Transverse colon (tissue), 4 donors: ENCODE data around the gene AGR3. TPM values are rescaled to one million over a fixed set of nuclear protein-coding genes. Genes with fewer than 3 reads are reported as not detected.

ENCODE experiments used
- DNase-seq: peaks from one replicate; pipeline ENCODE4 v3.0.0-alpha.2; 2019
- H3K27ac ChIP-seq, 4 donors: fragments of 200-600 bp; sonication (generic); 2 replicates each; pipeline ENCODE4 v1.5.1; 2016 to 2018; ENCODE audit warnings: inconsistent platforms in 4 of 4
- H3K27me3 ChIP-seq: fragments of 200-600 bp; sonication (generic); 2 replicates; pipeline ENCODE4 v1.5.1; 2017; ENCODE audit warnings: inconsistent platforms
- H3K36me3 ChIP-seq, 4 donors: fragments of 200-600 bp; sonication (generic); 2 replicates each; pipeline ENCODE4 v1.5.1; 2017 to 2019; ENCODE audit warnings: inconsistent platforms in 4 of 4
- H3K4me1 ChIP-seq, 4 donors: fragments of 200-600 bp; sonication (generic); 2 replicates each; pipeline ENCODE4 v1.5.1; 2017 to 2020; ENCODE audit warnings: inconsistent platforms in 4 of 4
- H3K4me3 ChIP-seq, 4 donors: fragments of 200-600 bp; sonication (generic); 1 replicate in 1 of 4; 2 replicates in 3 of 4; pipeline versions ENCODE4 v1.5.1 to v1.6.1; 2017 to 2019; ENCODE audit warnings: inconsistent platforms in 4 of 4
- H3K9me3 ChIP-seq, 2 donors: fragments of 200-600 bp; sonication (generic); 2 replicates each; pipeline ENCODE4 v1.5.1; 2017 to 2019; ENCODE audit warnings: inconsistent platforms in 2 of 2
- CTCF ChIP-seq, 5 experiments: fragments of 200-600 bp in 3 of 5; fragments of 450-650 bp in 2 of 5; sonication (generic) in 3 of 5; IDR thresholded peaks; 1 replicate in 2 of 5; 2 replicates in 3 of 5; pipeline ENCODE4 v1.5.1; 2016 to 2017; ENCODE audit warnings: antibody characterized with exemption in 5 of 5, inconsistent platforms in 3 of 5, mild to moderate bottlenecking in 2 of 5, moderate library complexity in 1 of 5
- EP300 ChIP-seq: sonication (generic); formaldehyde crosslinking; IDR thresholded peaks from one replicate; pipeline ENCODE4 v1.6.1; 2017; ENCODE audit warnings: antibody characterized with exemption, low read depth
- POLR2A ChIP-seq: fragments of 450-650 bp; IDR thresholded peaks from one replicate; pipeline ENCODE4 v1.6.1; 2016; ENCODE audit warnings: antibody characterized with exemption, mild to moderate bottlenecking, moderate library complexity
- POLR2AphosphoS5 ChIP-seq, 3 donors: sonication (generic); formaldehyde crosslinking; IDR thresholded peaks; one replicate each; pipeline ENCODE4 v1.6.1; 2016; ENCODE audit warnings: antibody characterized with exemption in 3 of 3
- WGBS, 2 donors: methylation state at CpG; one replicate each; pipeline ENCODE4 v1.1.5; 2018; ENCODE audit warnings: low coverage in 1 of 2; 5-methylcytosine and 5-hydroxymethylcytosine counted together
- in situ Hi-C, 4 donors: fragments of 200-750 bp; cut with MboI; loops; one replicate each; pipeline versions ENCODE4 v1.15.0 to v1.15.1; 2017; ENCODE audit warnings: low sequenced_read_pairs in 3 of 4, low pct_ligation_motif_present in 1 of 4, low pct_unique_long_range_greater_than_20kb in 1 of 4
- intact Hi-C: fragments of 100-400 bp; cut with DNase I; formaldehyde crosslinking; loops from one replicate; pipeline ENCODE4 v1.15.1; 2023; ENCODE audit warnings: low total_unique reads
- small RNA-seq, 4 donors: library from RNA; depleted of rRNA; stranded (forward); fragments of <200 nt; gene quantifications; one replicate each; pipeline ENCODE3, GENCODE V24; 2016
- total RNA-seq, 4 donors: library from RNA; depleted of rRNA; stranded (reverse); fragments of >200 nt; gene quantifications; one replicate each; pipeline ENCODE4 v1.1.0, GENCODE V29; 2016

The AGR3 gene
- total RNA-seq, 4 donors from 2014 or later = 65.1 to 216 (median 126) TPM

GRCh38 chr7:16812542-16813231, 69.1 kb downstream of the AGR3 start:
- intact Hi-C loops = no loop called here
- peaks cover 0 to 82% (median 23%) of the 10 kb centered on the region in 4 donors for H3K4me1 ChIP-seq
- no peak for DNase-seq
- no peaks in the 10 kb centered on the region for H3K9me3 ChIP-seq
- TF ChIP-seq POLR2AphosphoS5 (IDR thresholded peaks at IDR 0.05) = no peak
- no peak for TF ChIP-seq EP300
- no peak for TF ChIP-seq CTCF (IDR thresholded peaks at IDR 0.05)
- no peak for TF ChIP-seq POLR2A
- in situ Hi-C loops = no loop called here
- no peaks in the 10 kb centered on the region for H3K36me3 ChIP-seq
- H3K27ac ChIP-seq = peak overlapping the region; percentile 47 to 80 (median 76)
- 61 to 66% methylated on average over 4 of the region's 4 CpGs for WGBS, 2 donors
- no peaks in the 10 kb centered on the region for H3K27me3 ChIP-seq
- no peak overlapping the region for H3K4me3 ChIP-seq

- intact Hi-C loops (no loop called here), in situ Hi-C loops (no loop called here)
- H3K27me3 ChIP-seq = no peaks in the 10 kb centered on the region
- 26 to 38% methylated on average over 2 of the region's 2 CpGs for WGBS, 2 donors
- TF ChIP-seq POLR2A (no peak), CTCF (IDR thresholded peaks at IDR 0.05) (no peak), POLR2AphosphoS5 (IDR thresholded peaks at IDR 0.05) (peak in 1 of 3 donors; percentile 14), EP300 (no peak)
- no peak for DNase-seq
- peaks cover 0 to 71% (median 17%) of the 10 kb centered on the region in 4 donors for H3K4me1 ChIP-seq
- H3K36me3 ChIP-seq = no peaks in the 10 kb centered on the region
- no peaks in the 10 kb centered on the region for H3K9me3 ChIP-seq
- H3K4me3 ChIP-seq = no peak overlapping the region
- peak overlapping the region; percentile 47 to 80 (median 76) for H3K27ac ChIP-seq
Measured at GRCh38 chr7:16811551-16811950, 70.2 kb downstream of the AGR3 start.

- TF ChIP-seq POLR2AphosphoS5 (IDR thresholded peaks at IDR 0.05) = no peak
- no peak for TF ChIP-seq EP300
- TF ChIP-seq POLR2A = no peak
- no peak for TF ChIP-seq CTCF (IDR thresholded peaks at IDR 0.05)
Measured at GRCh38 chr7:16810573-16810972, 71.2 kb downstream of the AGR3 start.

GRCh38 chr7:16810112-16810511, 71.7 kb downstream of the AGR3 start:
- TF ChIP-seq EP300 (no peak), POLR2AphosphoS5 (IDR thresholded peaks at IDR 0.05) (no peak), CTCF (IDR thresholded peaks at IDR 0.05) (no peak), POLR2A (no peak)
- intact Hi-C loops = no loop called here
- in situ Hi-C loops = no loop called here

More at GRCh38 chr7:16810573-16810972, 71.2 kb downstream of the AGR3 start:
- H3K27ac ChIP-seq = peak overlapping the region; percentile 47 to 80 (median 76)
- in situ Hi-C loops = no loop called here
- no peak overlapping the region for H3K4me3 ChIP-seq
- no peaks in the 10 kb centered on the region for H3K27me3 ChIP-seq
- no peaks in the 10 kb centered on the region for H3K9me3 ChIP-seq
- intact Hi-C loops = no loop called here
- H3K36me3 ChIP-seq = no peaks in the 10 kb centered on the region
- no peak for DNase-seq
- H3K4me1 ChIP-seq = peaks cover 0 to 69% (median 17%) of the 10 kb centered on the region in 4 donors
- WGBS, 2 donors = 48 to 50% methylated on average over 5 of the region's 5 CpGs

More at GRCh38 chr7:16810112-16810511, 71.7 kb downstream of the AGR3 start:
- Histone ChIP-seq H3K27me3 (no peaks in the 10 kb centered on the region), H3K4me3 (no peak overlapping the region), H3K4me1 (peaks cover 0 to 68% (median 18%) of the 10 kb centered on the region in 4 donors), H3K27ac (peak overlapping the region; percentile 47 to 80 (median 76)), H3K36me3 (no peaks in the 10 kb centered on the region), H3K9me3 (no peaks in the 10 kb centered on the region)
- 28 to 33% methylated on average over 2 of the region's 2 CpGs for WGBS, 2 donors
- no peak for DNase-seq

Small RNAs within 50 kb of the gene (small RNA-seq; reads per million reads assigned to genes)
- gene AC098592.2 = 0 reads per million in 4 donors

Other genes with a start within 250 kb of the AGR3 start
- 10 to 100 TPM in 2 of 4 donors, 1 to 10 TPM in 1, under 1 TPM in 1; 0.75 to 22.5 (median 12.0) TPM for gene ANKMY2, start 236.2 kb downstream of the AGR3 start, total RNA-seq
- 100 to 1,000 TPM in 1 of 4 donors, 10 to 100 TPM in 3; 16.1 to 135 (median 70.9) TPM for gene BZW2, start 235.8 kb downstream of the AGR3 start, total RNA-seq
- gene TSPAN13, start 128.2 kb downstream of the AGR3 start, total RNA-seq = 10 to 100 TPM in 3 of 4 donors, 1 to 10 TPM in 1; 6.8 to 44.4 (median 21.4) TPM
- 100 to 1,000 TPM in 3 of 4 donors, 10 to 100 TPM in 1; 32.9 to 297 (median 215) TPM for gene AGR2, start 77.0 kb downstream of the AGR3 start, total RNA-seq